A673 (cell line): ENCODE data around the gene KCTD5. TPM values are rescaled to one million over a fixed set of nuclear protein-coding genes. Genes with fewer than 3 reads are reported as not detected.

ENCODE experiments used
- BruUV-seq: library from RNA; stranded (reverse); fragments of 400-500 nt; replicated peaks from 2 replicates; lab custom pipeline; 2021; lab: Mats Ljungman, UMichigan
- CTCF ChIA-PET: fragments of 300-600 bp; sonication (Branson Sonifier 250); formaldehyde crosslinking; loops from one replicate; lab custom pipeline; 2022; ENCODE audit warnings: antibody characterized with exemption; lab: Charles Lee
- POLR2A ChIA-PET: fragments of 300-600 bp; sonication (Branson Sonifier 250); formaldehyde crosslinking; loops from one replicate; lab custom pipeline; 2022; ENCODE audit warnings: antibody characterized with exemption; ENCODE audit not compliant: low non-redundant PET; lab: Charles Lee
- DNase-seq: peaks from one replicate; pipeline ENCODE4 v3.0.0-alpha.2; 2015; ENCODE audit warnings: low spot score
- H3K27ac ChIP-seq: fragments of 200-600 bp; sonication (generic); 2 replicates; pipeline ENCODE4 v1.5.1; 2016; ENCODE audit warnings: mixed run types, low read depth, mild to moderate bottlenecking, mixed read lengths, antibody characterized with exemption, low read length; ENCODE audit not compliant: poor library complexity, severe bottlenecking
- H3K27me3 ChIP-seq: fragments of 200-600 bp; sonication (generic); replicated peaks from 2 replicates; pipeline ENCODE4 v1.6.1; 2017; ENCODE audit warnings: mixed run types, low read depth, mild to moderate bottlenecking, mixed read lengths, antibody characterized with exemption, low read length; ENCODE audit not compliant: insufficient read depth, poor library complexity
- H3K36me3 ChIP-seq: fragments of 200-600 bp; sonication (generic); 2 replicates; pipeline ENCODE4 v1.6.1; 2016; ENCODE audit warnings: mixed run types, mild to moderate bottlenecking, mixed read lengths, antibody characterized with exemption, low read length; ENCODE audit not compliant: insufficient read depth, poor library complexity, severe bottlenecking
- H3K4me1 ChIP-seq: fragments of 200-600 bp; sonication (generic); 2 replicates; pipeline ENCODE4 v1.6.1; 2017; ENCODE audit warnings: mixed run types, mild to moderate bottlenecking, mixed read lengths, antibody characterized with exemption, low read length; ENCODE audit not compliant: insufficient read depth, poor library complexity, severe bottlenecking
- H3K4me3 ChIP-seq: fragments of 200-600 bp; sonication (generic); 2 replicates; pipeline ENCODE4 v1.5.1; 2016; ENCODE audit warnings: low read depth, mixed run types, mild to moderate bottlenecking, mixed read lengths, low read length; ENCODE audit not compliant: poor library complexity, severe bottlenecking
- H3K9me3 ChIP-seq: fragments of 200-600 bp; sonication (generic); 2 replicates; pipeline ENCODE4 v1.6.1; 2016; ENCODE audit warnings: mixed run types, low read depth, mild to moderate bottlenecking, mixed read lengths, antibody characterized with exemption, low read length; ENCODE audit not compliant: poor library complexity, severe bottlenecking
- EZH2 ChIP-seq: fragments of 200-600 bp; sonication (generic); IDR thresholded peaks from 2 replicates; pipeline ENCODE4 v1.6.1; 2017; ENCODE audit warnings: borderline replicate concordance, low read depth, mild to moderate bottlenecking, mixed read lengths, antibody characterized with exemption, low read length; ENCODE audit not compliant: poor library complexity, severe bottlenecking
- intact Hi-C: fragments of 100-400 bp; cut with micrococcal nuclease; formaldehyde crosslinking; loops from one replicate; pipeline ENCODE4 v1.10.0; 2022; ENCODE audit not compliant: unreplicated experiment
- total RNA-seq: library from RNA; stranded (reverse); gene quantifications from 2 replicates; pipeline ENCODE4 v1.2.3, GENCODE V29; 2021
- TF ChIP-seq, protein P1 (sequence below): fragments of 300-800, 200-600 bp; sonication (generic); conservative IDR thresholded peaks from 2 replicates; pipeline ENCODE4 v1.5.1; 2017; ENCODE audit warnings: low read depth, mild to moderate bottlenecking, antibody characterized with exemption, low read length, moderate library complexity, mixed read lengths

The KCTD5 gene
- total RNA-seq, 1 experiment from 2014 or later, result 35.6 TPM

GRCh38 chr16:2711370-2712062 lies 29.2 kb downstream of the KCTD5 start:
- Histone ChIP-seq H3K4me3 (no peak overlapping the region), H3K27me3 (no peaks in the 10 kb centered on the region), H3K27ac (no peak overlapping the region), H3K9me3 (no peaks in the 10 kb centered on the region), H3K36me3 (peaks cover 14% of the 10 kb centered on the region), H3K4me1 (no peaks in the 10 kb centered on the region)
- POLR2A ChIA-PET, result no interaction called here
- CTCF ChIA-PET, result no interaction called here
- TF ChIP-seq, protein P1, sequence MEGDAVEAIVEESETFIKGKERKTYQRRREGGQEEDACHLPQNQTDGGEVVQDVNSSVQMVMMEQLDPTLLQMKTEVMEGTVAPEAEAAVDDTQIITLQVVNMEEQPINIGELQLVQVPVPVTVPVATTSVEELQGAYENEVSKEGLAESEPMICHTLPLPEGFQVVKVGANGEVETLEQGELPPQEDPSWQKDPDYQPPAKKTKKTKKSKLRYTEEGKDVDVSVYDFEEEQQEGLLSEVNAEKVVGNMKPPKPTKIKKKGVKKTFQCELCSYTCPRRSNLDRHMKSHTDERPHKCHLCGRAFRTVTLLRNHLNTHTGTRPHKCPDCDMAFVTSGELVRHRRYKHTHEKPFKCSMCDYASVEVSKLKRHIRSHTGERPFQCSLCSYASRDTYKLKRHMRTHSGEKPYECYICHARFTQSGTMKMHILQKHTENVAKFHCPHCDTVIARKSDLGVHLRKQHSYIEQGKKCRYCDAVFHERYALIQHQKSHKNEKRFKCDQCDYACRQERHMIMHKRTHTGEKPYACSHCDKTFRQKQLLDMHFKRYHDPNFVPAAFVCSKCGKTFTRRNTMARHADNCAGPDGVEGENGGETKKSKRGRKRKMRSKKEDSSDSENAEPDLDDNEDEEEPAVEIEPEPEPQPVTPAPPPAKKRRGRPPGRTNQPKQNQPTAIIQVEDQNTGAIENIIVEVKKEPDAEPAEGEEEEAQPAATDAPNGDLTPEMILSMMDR, result no peak
- no peak for TF ChIP-seq EZH2
- DNase-seq, result no peak
- no TSS peak for BruUV-seq
- intact Hi-C loops, result no loop called here

GRCh38 chr16:2712063-2712441 lies 29.7 kb downstream of the KCTD5 start:
- Histone ChIP-seq H3K9me3 (no peaks in the 10 kb centered on the region), H3K27me3 (no peaks in the 10 kb centered on the region), H3K4me3 (no peak overlapping the region), H3K27ac (no peak overlapping the region), H3K4me1 (no peaks in the 10 kb centered on the region), H3K36me3 (peaks cover 14% of the 10 kb centered on the region)
- TF ChIP-seq, protein P1, result no peak
- no peak for TF ChIP-seq EZH2
- ChIA-PET POLR2A (no interaction called here), CTCF (no interaction called here)
- no peak for DNase-seq
- intact Hi-C loops, result no loop called here
- no TSS peak for BruUV-seq

- no peak for TF ChIP-seq EZH2
- TF ChIP-seq, protein P1, result no peak
- no peak overlapping the region for H3K4me3 ChIP-seq
- no peak for DNase-seq
- no peaks in the 10 kb centered on the region for H3K4me1 ChIP-seq
- intact Hi-C loops, result no loop called here
- no peaks in the 10 kb centered on the region for H3K9me3 ChIP-seq
- ChIA-PET POLR2A (no interaction called here), CTCF (no interaction called here)
- H3K27ac ChIP-seq, result no peak overlapping the region
- BruUV-seq, result no TSS peak
- H3K27me3 ChIP-seq, result no peaks in the 10 kb centered on the region
- H3K36me3 ChIP-seq, result peaks cover 9% of the 10 kb centered on the region
Measured at GRCh38 chr16:2712546-2712945, 30.2 kb downstream of the KCTD5 start.
